ENCODE results near the gene AADACL3. TPM values are rescaled to one million over a fixed set of nuclear protein-coding genes. Genes with fewer than 3 reads are reported as not detected.

Gene AADACL3
- total and polyA plus RNA-seq, 2 donors (not counting 3 experiments of a cell fraction or from before 2014, with no cell fraction given) = not detected

DNA sequence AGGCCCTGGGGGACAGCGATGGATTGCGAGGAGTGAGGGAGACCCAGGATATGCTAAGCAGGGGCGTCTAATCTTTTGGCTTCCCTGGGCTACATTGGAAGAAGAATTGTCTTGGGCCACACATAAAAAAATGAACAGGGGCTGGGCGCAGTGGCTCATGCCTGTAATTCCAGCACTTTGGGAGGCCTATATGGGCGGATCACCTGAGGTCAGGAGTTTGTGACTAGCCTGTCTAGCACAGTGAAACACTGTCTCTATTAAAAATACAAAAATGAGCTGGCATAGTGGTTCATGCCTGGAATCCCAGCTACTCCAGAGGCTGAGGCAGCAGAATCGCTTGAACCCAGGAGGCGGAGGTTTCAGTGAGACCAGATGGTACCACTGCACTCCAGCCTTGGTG lies 46.9 kb downstream of the AADACL3 start:
- Histone ChIP-seq H3K9me3 (replicated peaks; ENCODE audit: control insufficient read depth, insufficient read depth, low read length) (no peaks in the 10 kb centered on the region), H3K4me2 (ENCODE audit: insufficient read depth, low read length) (no peak overlapping the region), H3K79me2 (ENCODE audit: control insufficient read depth, insufficient read depth, low read length) (no peaks in the 10 kb centered on the region), H3K36me3 (ENCODE audit: control insufficient read depth in 2 of 2, extremely low read depth in 1 of 2, insufficient read depth in 2 of 2, low read length in 2 of 2) (no peaks in the 10 kb centered on the region), H2AFZ (ENCODE audit: low read depth, low read length) (no peak overlapping the region), H3K9me1 (replicated peaks; ENCODE audit: control insufficient read depth, extremely low read depth, insufficient read depth, low read length) (no peaks in the 10 kb centered on the region), H3K9ac (replicated peaks; ENCODE audit: extremely low read depth, insufficient read depth, low read length) (no peak overlapping the region), H3K4me1 (ENCODE audit: control insufficient read depth, extremely low read depth, insufficient read depth, low read length) (no peaks in the 10 kb centered on the region), H3K27ac (ENCODE audit: insufficient read depth, low read depth, low read length) (no peak overlapping the region), H4K20me1 (replicated peaks; ENCODE audit: control insufficient read depth, extremely low read depth, insufficient read depth, low read length) (no peaks in the 10 kb centered on the region), H3K27me3 (ENCODE audit: control insufficient read depth in 2 of 2, insufficient read depth in 2 of 2, low read length in 2 of 2) (no peaks in the 10 kb centered on the region), H3K4me3 (replicated peaks in 1 of 3; ENCODE audit: insufficient read depth in 1 of 3, low read depth in 1 of 3, low read length in 3 of 3) (no peak overlapping the region)
- ChIA-PET CTCF (no interaction called here), POLR2A (no interaction called here)
- DNase-seq (ENCODE audit: low read depth, low spot score) (no peak), FAIRE-seq (no peak)
- dilution Hi-C loops (cut with MboI; ENCODE audit: extremely low pct_ligation_motif_present, low sequenced_read_pairs) = no loop called here
- intact Hi-C loops (cut with micrococcal nuclease) = no loop called here
- BruUV-seq (replicated peaks) = no TSS peak
- TF ChIP-seq MYC (IDR thresholded peaks at IDR 0.05; ENCODE audit: low read depth, low read length) = no peak
- TF ChIP-seq EZH2 (IDR thresholded peaks at IDR 0.05; ENCODE audit: borderline replicate concordance, low read depth, low read length, severe bottlenecking) = no peak
- no peak for TF ChIP-seq POLR2AphosphoS5 (IDR thresholded peaks at IDR 0.05; ENCODE audit: insufficient read depth, low read depth, low read length)
- TF ChIP-seq GATA2 (IDR thresholded peaks at IDR 0.05; ENCODE audit: insufficient read depth, insufficient read length, low read depth, low read length) = no peak
- no peak for TF ChIP-seq POLR2A (IDR thresholded peaks at IDR 0.05; ENCODE audit: low read depth, low read length)
- TF ChIP-seq FOS (IDR thresholded peaks at IDR 0.05; ENCODE audit: borderline replicate concordance, insufficient read depth, low read length) = no peak
- no peak for TF ChIP-seq JUN (IDR thresholded peaks at IDR 0.05; ENCODE audit: borderline replicate concordance, insufficient read depth, insufficient read length, low read depth)
- TF ChIP-seq, protein P1, sequence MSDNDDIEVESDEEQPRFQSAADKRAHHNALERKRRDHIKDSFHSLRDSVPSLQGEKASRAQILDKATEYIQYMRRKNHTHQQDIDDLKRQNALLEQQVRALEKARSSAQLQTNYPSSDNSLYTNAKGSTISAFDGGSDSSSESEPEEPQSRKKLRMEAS (IDR thresholded peaks at IDR 0.05; ENCODE audit: insufficient read depth, insufficient read length) = no peak
- TF ChIP-seq, protein P2, sequence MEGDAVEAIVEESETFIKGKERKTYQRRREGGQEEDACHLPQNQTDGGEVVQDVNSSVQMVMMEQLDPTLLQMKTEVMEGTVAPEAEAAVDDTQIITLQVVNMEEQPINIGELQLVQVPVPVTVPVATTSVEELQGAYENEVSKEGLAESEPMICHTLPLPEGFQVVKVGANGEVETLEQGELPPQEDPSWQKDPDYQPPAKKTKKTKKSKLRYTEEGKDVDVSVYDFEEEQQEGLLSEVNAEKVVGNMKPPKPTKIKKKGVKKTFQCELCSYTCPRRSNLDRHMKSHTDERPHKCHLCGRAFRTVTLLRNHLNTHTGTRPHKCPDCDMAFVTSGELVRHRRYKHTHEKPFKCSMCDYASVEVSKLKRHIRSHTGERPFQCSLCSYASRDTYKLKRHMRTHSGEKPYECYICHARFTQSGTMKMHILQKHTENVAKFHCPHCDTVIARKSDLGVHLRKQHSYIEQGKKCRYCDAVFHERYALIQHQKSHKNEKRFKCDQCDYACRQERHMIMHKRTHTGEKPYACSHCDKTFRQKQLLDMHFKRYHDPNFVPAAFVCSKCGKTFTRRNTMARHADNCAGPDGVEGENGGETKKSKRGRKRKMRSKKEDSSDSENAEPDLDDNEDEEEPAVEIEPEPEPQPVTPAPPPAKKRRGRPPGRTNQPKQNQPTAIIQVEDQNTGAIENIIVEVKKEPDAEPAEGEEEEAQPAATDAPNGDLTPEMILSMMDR (IDR thresholded peaks at IDR 0.05; ENCODE audit: extremely low read depth in 1 of 2, insufficient read depth in 1 of 2, low read depth in 1 of 2, low read length in 2 of 2) = no peak
